Embryonic facial prominence (tissue), 1 donor: ENCODE data around the gene LBH.

ENCODE experiments used
- DNase-seq: peaks from one replicate; pipeline ENCODE4 v3.0.0-alpha.2; 2016; ENCODE audit errors: extremely low spot score

The LBH gene

GRCh38 chr2:30306522-30306921, 75.2 kb downstream of the LBH start:
- DNase-seq = no peak

- no peak for DNase-seq
These were observed 76.9 kb downstream of the LBH start for GRCh38 chr2:30308280-30308679.
